Body of pancreas (tissue), 4 donors: ENCODE measurements around the gene DENND2A. TPM values are rescaled to one million over a fixed set of nuclear protein-coding genes. Genes with fewer than 3 reads are reported as not detected.

Source experiments
- ATAC-seq: fragments of 150-250 bp; one replicate; pipeline ENCODE4 v1.9.1; 2016
- DNase-seq, 4 donors: peaks; one replicate each; pipeline ENCODE4 v3.0.0-alpha.2; 2019
- H3K27ac ChIP-seq, 4 donors: fragments of 200-600 bp; sonication (generic); 1 replicate in 3 of 4; 2 replicates in 1 of 4; pipeline versions ENCODE4 v1.5.1 to v1.6.1; 2016 to 2019; ENCODE audit warnings: mild to moderate bottlenecking in 1 of 4, mixed read lengths in 1 of 4, moderate library complexity in 1 of 4
- H3K27me3 ChIP-seq, 2 donors: fragments of 200-600 bp; sonication (generic); one replicate each; pipeline ENCODE4 v1.6.0; 2016; ENCODE audit warnings: mild to moderate bottlenecking in 1 of 2
- H3K36me3 ChIP-seq, 2 donors: fragments of 200-600 bp; sonication (generic); replicated peaks in 1 of 2; 2 replicates each; pipeline ENCODE4 v1.5.1; 2016; ENCODE audit warnings: low read depth in 2 of 2; ENCODE audit not compliant: insufficient read depth in 1 of 2
- H3K4me1 ChIP-seq: fragments of 200-600 bp; sonication (generic); one replicate; pipeline ENCODE4 v1.6.0; 2016
- H3K4me3 ChIP-seq, 2 donors: fragments of 200-600 bp; sonication (generic); 1 replicate in 1 of 2; 2 replicates in 1 of 2; pipeline ENCODE4 v1.5.1; 2016 to 2019
- H3K9me3 ChIP-seq, 3 donors: fragments of 200-600 bp; sonication (generic); 1 replicate in 2 of 3; 2 replicates in 1 of 3; pipeline ENCODE4 v1.5.1; 2016
- POLR2A ChIP-seq, 3 donors: fragments of 450-650 bp; IDR thresholded peaks; one replicate each; pipeline ENCODE4 v1.6.1; 2016; ENCODE audit warnings: antibody characterized with exemption in 3 of 3, mild to moderate bottlenecking in 2 of 3
- WGBS, 2 donors: methylation state at CpG; one replicate each; pipeline ENCODE4 v1.1.5; 2017; 5-methylcytosine and 5-hydroxymethylcytosine counted together
- intact Hi-C: fragments of 100-400 bp; cut with DNase I; formaldehyde crosslinking; loops from one replicate; pipeline ENCODE4 v1.15.1; 2023
- total RNA-seq, 2 donors: library from RNA; depleted of rRNA; stranded (reverse); fragments of >200 nt; gene quantifications; one replicate each; pipeline ENCODE4 v1.1.0, GENCODE V29; 2016
- TF ChIP-seq, protein P1 (sequence below), 7 experiments: fragments of 450-650 bp in 4 of 7; fragments of 200-600 bp in 3 of 7; sonication (generic) in 3 of 7; IDR thresholded peaks; one replicate each; pipeline ENCODE4 v1.5.1; 2016 to 2019; ENCODE audit warnings: antibody characterized with exemption in 7 of 7

DENND2A gene
- total RNA-seq, 2 donors from 2014 or later = 2.6 to 7.3 TPM

DNA sequence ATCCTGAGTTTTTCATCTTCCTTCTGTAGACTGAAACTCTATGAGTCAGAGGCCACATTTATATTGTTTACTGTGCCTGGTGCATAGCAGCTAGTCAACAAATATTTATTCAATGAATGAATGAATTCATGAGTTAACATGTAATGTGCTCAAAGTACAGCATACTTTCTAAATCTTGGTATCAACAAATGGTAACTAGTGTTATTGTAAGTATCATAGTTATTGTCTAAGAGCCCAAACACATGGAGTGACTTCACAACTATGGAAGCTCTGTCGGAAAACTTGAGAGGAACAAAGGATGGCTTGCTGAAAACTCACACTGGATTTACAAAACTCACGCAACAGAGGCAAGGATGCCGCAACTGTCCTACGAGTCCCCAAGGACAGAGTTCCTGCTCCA lies 35.9 kb downstream of the DENND2A start:
- no peaks in the 10 kb centered on the region for H3K9me3 ChIP-seq
- no peaks in the 10 kb centered on the region for H3K36me3 ChIP-seq
- WGBS, 2 donors = 93 to 95% methylated on average over 4 of the region's 4 CpGs
- no peaks in the 10 kb centered on the region for H3K27me3 ChIP-seq
- H3K4me1 ChIP-seq = no peaks in the 10 kb centered on the region
- no peak for TF ChIP-seq POLR2A (IDR thresholded peaks at IDR 0.05)
- TF ChIP-seq, protein P1, sequence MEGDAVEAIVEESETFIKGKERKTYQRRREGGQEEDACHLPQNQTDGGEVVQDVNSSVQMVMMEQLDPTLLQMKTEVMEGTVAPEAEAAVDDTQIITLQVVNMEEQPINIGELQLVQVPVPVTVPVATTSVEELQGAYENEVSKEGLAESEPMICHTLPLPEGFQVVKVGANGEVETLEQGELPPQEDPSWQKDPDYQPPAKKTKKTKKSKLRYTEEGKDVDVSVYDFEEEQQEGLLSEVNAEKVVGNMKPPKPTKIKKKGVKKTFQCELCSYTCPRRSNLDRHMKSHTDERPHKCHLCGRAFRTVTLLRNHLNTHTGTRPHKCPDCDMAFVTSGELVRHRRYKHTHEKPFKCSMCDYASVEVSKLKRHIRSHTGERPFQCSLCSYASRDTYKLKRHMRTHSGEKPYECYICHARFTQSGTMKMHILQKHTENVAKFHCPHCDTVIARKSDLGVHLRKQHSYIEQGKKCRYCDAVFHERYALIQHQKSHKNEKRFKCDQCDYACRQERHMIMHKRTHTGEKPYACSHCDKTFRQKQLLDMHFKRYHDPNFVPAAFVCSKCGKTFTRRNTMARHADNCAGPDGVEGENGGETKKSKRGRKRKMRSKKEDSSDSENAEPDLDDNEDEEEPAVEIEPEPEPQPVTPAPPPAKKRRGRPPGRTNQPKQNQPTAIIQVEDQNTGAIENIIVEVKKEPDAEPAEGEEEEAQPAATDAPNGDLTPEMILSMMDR (IDR thresholded peaks at IDR 0.05) = no peak
- intact Hi-C loops = no loop called here
- ATAC-seq (no peak), DNase-seq (no peak)
- no peak overlapping the region for H3K4me3 ChIP-seq
- no peak overlapping the region for H3K27ac ChIP-seq

DNA sequence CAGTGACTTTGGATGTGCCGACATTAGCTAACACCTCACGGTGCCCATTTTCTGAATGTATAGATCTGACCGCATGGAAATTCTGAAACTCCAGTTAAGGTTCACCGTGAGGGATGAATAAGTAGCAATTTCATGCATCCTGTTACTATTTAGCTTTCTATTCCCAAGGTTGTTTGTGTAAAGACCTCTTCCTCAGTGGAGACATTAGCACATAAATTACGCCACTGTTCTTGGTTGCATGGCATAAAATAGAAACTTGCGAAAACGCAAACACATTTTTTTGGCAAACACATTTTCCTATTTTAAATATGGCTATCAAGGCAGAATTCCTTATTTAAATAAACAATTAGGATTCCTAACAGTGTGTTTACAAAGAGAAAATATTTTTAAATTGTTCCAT lies 36.5 kb downstream of the DENND2A start:
- H3K36me3 ChIP-seq = no peaks in the 10 kb centered on the region
- DNase-seq (no peak), ATAC-seq (no peak)
- no peak overlapping the region for H3K27ac ChIP-seq
- intact Hi-C loops = no loop called here
- no peaks in the 10 kb centered on the region for H3K27me3 ChIP-seq
- no peaks in the 10 kb centered on the region for H3K9me3 ChIP-seq
- H3K4me3 ChIP-seq = no peak overlapping the region
- H3K4me1 ChIP-seq = no peaks in the 10 kb centered on the region
- TF ChIP-seq, protein P1 (IDR thresholded peaks at IDR 0.05) = no peak
- TF ChIP-seq POLR2A (IDR thresholded peaks at IDR 0.05) = no peak
- WGBS, 2 donors = 89 to 90% methylated on average over 7 of the region's 7 CpGs

DNA sequence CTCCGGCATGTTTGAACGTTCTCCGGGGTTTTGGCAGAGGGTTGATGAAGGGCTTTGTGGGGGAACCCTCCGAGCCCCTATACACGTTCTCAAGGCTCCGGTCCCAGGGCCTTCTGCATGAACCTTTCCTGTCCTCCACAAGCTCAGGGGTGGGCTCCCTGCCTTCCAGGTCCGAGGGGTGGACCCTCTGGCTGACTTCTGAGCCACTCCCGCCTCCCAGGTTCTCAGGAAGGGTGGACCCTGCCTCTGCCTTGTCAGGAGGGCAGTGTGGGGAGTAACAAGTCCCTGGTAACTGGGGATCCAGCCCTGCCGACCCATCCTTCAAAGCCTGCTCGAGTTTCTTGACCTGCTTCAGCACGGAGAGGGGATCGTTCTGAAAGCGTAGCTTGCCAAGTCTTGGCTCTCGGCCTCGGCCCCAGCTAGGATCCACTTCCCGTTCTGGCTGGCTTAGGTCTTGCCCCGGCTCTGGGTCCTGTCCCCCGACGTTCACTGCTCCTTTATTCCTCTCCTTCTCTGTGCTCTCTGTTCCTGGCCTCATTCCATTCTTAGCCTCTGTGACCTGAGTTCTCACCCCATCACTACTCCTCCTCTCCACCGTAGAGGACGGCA lies 38.9 kb downstream of the DENND2A start:
- ATAC-seq = no peak
- H3K4me3 ChIP-seq = no peak overlapping the region
- no peaks in the 10 kb centered on the region for H3K9me3 ChIP-seq
- 78 to 83% methylated on average over 19 to 21 of the region's 21 CpGs for WGBS, 2 donors
- H3K4me1 ChIP-seq = no peaks in the 10 kb centered on the region
- H3K27ac ChIP-seq = no peak overlapping the region
- DNase-seq = no peak
- H3K36me3 ChIP-seq = no peaks in the 10 kb centered on the region
- no peak for TF ChIP-seq POLR2A (IDR thresholded peaks at IDR 0.05)
- TF ChIP-seq, protein P1 (IDR thresholded peaks at IDR 0.05) = no peak
- H3K27me3 ChIP-seq = no peaks in the 10 kb centered on the region
- intact Hi-C loops = no loop called here

DNA sequence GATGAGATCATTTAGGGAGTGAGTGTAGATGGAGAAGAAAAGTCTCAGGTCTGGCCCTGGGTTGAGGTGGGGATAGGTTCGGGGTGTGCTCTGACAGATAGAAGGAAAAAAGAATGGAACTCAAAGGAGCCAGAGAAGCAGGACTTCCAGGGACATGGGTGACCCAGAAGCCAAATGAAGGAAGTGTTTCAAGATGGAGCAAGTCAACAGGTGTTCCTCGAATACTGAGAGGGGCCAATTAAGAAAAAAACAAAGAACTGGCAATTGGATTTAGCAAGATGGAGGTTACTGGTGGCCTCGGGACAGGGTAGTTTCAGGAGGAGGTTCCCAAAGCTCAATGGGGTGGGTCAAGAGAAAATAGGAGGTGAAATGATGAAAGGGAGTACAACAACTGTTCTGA lies 40.3 kb downstream of the DENND2A start:
- TF ChIP-seq, protein P1 (IDR thresholded peaks at IDR 0.05) = no peak
- TF ChIP-seq POLR2A (IDR thresholded peaks at IDR 0.05) = no peak
- H3K27me3 ChIP-seq = no peaks in the 10 kb centered on the region
- no peaks in the 10 kb centered on the region for H3K4me1 ChIP-seq

DNA sequence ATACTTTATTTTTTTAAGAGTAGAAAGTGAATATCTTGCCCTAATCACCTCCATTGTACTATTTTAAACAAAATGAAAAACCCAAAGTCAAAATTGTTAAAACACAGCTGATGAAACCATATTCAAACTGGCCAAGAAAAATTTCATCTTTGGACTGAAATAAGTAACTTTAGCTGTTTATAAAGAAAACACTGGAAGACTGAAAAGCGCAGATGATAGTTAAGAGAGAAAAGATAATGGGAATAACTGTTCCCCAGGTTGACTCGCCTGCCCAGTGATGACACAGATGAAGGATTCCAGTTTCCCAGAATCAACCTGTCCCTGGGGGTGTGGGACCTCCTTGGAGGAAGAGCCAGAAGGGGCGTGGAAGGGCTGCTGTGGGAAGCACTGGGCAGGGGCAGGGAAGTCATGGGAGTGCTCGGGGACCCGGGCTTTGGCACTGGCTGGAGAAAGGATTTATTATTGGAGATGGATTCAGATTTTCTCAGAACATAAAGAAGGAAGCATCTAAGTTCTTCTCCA lies 43.1 kb downstream of the DENND2A start:
- DNase-seq (no peak), ATAC-seq (no peak)
- TF ChIP-seq POLR2A (IDR thresholded peaks at IDR 0.05) = no peak
- TF ChIP-seq, protein P1 (IDR thresholded peaks at IDR 0.05) = no peak
- H3K4me3 ChIP-seq = no peak overlapping the region
- H3K27me3 ChIP-seq = no peaks in the 10 kb centered on the region
- 67 to 84% methylated on average over 5 of the region's 5 CpGs for WGBS, 2 donors
- no peaks in the 10 kb centered on the region for H3K4me1 ChIP-seq
- intact Hi-C loops = no loop called here
- H3K36me3 ChIP-seq = no peaks in the 10 kb centered on the region
- no peaks in the 10 kb centered on the region for H3K9me3 ChIP-seq
- no peak overlapping the region for H3K27ac ChIP-seq

More for the DNA sequence above, 40.3 kb downstream of the DENND2A start:
- Histone ChIP-seq H3K36me3 (no peaks in the 10 kb centered on the region), H3K4me3 (no peak overlapping the region), H3K27ac (no peak overlapping the region), H3K9me3 (no peaks in the 10 kb centered on the region)
- DNase-seq (no peak), ATAC-seq (no peak)
- WGBS, 2 donors = 84 to 87% methylated on average over 3 of the region's 3 CpGs
- intact Hi-C loops = no loop called here
